Hepatocyte (in vitro differentiated cells): ENCODE data around the gene CHKA.

Experiments used
- EZH2 ChIP-seq: fragments of 200-600 bp; sonication (generic); IDR thresholded peaks from 2 replicates; pipeline ENCODE4 v1.6.1; 2016; ENCODE audit warnings: antibody characterized with exemption, mild to moderate bottlenecking, borderline replicate concordance
- EZH2phosphoT487 ChIP-seq: fragments of 200-600 bp; sonication (generic); IDR thresholded peaks from one replicate; pipeline ENCODE4 v1.6.1; 2018; ENCODE audit warnings: antibody characterized with exemption, mild to moderate bottlenecking, low read depth, moderate library complexity; ENCODE audit not compliant: unreplicated experiment, severe bottlenecking
- TF ChIP-seq, protein P1 (sequence below): fragments of 200-600 bp; sonication (generic); IDR thresholded peaks from 2 replicates; pipeline ENCODE4 v1.5.1; 2016; ENCODE audit warnings: antibody characterized with exemption, mild to moderate bottlenecking; ENCODE audit not compliant: poor library complexity

- TF ChIP-seq, protein P1, sequence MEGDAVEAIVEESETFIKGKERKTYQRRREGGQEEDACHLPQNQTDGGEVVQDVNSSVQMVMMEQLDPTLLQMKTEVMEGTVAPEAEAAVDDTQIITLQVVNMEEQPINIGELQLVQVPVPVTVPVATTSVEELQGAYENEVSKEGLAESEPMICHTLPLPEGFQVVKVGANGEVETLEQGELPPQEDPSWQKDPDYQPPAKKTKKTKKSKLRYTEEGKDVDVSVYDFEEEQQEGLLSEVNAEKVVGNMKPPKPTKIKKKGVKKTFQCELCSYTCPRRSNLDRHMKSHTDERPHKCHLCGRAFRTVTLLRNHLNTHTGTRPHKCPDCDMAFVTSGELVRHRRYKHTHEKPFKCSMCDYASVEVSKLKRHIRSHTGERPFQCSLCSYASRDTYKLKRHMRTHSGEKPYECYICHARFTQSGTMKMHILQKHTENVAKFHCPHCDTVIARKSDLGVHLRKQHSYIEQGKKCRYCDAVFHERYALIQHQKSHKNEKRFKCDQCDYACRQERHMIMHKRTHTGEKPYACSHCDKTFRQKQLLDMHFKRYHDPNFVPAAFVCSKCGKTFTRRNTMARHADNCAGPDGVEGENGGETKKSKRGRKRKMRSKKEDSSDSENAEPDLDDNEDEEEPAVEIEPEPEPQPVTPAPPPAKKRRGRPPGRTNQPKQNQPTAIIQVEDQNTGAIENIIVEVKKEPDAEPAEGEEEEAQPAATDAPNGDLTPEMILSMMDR = no peak
- TF ChIP-seq EZH2phosphoT487 (no peak), EZH2 (no peak)
These were observed 59.7 kb downstream of the CHKA start for GRCh38 chr11:68061508-68061907.
